NCI-H345 (cell line): ENCODE measurements around the gene RALGPS1.

ENCODE experiments used
- DNase-seq: peaks from one replicate; lab custom pipeline; 2025; lab: John Stamatoyannopoulos, UW

Gene RALGPS1

DNA sequence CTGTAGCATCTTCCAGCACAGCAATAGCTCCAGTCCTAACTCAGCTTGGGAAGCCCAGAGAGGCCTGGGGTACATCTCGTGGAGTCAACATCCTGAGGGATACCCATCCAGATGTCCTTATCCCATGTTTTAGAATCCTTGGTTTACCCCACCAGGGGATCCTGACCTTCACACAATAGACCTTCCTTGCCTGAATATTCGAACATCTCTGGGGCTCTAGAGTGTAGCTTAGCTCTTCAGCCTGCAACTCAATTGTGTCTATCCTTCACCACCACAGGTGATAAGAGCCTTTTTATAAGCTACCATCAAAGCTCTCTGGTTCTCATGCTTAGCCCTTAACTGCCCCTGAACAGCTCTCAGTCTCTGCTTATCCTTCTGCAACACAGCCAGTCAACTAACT, 7.5 kb upstream of the RALGPS1 start:
- no peak for DNase-seq

DNA sequence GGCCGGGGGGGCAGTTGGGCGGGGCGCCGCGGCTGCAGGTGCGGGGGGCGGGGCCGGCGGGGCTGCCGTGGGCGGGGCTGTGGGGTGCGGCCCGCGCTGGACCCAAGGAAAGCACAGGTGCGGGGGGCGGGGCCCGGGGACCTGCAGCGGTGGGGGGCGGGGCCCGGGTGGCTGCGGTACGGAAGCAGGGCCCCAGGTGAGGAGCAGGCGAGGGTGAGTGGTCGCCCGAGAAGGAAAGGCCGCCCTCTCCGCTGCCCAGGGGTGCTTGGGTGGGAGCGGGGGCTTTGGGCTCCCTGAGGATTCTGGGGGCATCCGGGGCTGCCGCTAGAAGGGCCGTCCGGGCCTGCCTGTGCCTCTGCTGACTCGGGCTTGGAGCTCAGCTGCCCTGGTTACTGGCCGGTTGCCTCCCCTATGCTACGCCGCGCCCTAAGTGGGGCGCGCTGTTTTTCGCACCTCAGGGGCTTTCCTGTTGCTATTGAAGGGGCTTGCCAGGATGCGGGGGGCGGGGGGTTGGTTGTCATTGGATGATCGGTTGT, 767 bp downstream of the RALGPS1 start:
- DNase-seq = peak; percentile 88

DNA sequence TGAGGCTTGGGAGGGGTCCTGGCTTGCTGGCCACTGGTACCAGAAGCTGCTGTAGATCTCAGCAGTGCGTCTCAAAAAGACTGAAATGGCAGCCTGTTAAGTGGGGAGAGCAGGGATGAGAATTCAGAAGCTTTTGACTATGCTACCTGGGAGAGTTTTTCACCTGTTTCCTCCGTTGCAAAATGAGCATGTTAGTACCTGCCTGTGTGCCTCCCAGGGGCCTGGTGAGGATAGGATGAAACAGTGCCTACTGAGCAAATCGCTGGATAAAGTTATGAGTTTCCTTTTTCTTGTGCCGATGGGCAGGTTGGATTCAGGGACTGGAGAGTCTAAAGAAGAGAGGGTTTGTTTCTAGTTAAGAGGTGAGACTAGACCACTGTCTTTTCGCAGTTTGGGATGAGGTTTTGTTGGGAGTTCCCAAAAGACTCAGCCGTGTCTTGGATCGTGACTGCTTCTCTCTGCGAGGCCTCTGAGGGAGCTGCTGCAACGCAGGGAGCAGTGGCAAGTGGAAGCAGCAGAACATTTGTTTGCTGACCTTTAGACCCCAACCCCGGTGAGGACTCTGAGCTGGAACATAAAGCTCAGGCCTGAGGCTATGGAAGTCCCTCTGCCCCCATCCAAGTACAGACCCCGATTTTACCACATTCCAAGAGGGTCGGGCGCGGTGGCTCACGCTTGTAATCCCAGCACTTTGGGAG, 1.4 kb downstream of the RALGPS1 start:
- peak; percentile 30 for DNase-seq

- no peak for DNase-seq
Observed at GRCh38 chr9:126916909-126917308, 2.3 kb downstream of the RALGPS1 start.

DNA sequence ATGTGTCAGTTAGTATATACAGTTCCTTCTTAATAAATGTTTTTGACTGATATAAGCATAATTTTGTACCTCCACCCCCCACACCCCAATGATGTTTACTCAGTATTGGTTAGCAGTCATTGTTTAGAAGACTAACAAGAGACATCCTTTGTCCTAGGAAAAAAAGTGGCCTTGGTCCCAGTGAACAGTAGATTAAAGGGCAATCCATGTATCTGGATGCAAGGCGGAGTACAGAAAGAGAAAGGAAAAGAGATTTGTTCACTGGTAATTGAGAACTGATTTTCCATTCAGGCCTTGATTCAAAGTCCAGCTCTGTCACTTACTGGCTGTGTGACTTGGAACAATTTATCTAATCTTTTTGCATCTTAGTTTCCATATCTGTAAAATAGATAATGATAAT, 4.6 kb downstream of the RALGPS1 start:
- no peak for DNase-seq

- DNase-seq = no peak
Observed at GRCh38 chr9:126925876-126926275, 11.3 kb downstream of the RALGPS1 start.

DNA sequence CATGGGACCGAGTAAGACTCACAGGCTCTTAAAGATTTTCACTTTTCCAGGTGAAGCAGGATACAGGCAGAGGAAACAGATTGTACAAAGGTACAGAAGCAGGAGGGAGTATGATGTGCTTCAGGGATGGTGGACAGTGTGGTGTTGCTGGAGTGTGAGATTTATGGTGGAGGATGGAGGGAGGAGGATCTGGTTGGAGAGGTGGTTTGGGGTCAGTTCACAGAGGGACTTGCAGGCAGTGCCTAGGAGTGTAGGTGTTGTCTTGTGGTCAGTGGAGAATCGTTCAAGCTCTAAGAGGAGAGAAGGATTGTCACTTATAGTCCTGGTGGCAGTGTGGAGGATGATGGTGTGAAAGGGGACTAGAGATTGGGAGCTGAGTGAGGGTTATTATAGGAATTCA, 11.8 kb downstream of the RALGPS1 start:
- no peak for DNase-seq

- DNase-seq = peak; percentile 78
Observed at GRCh38 chr9:126927419-126927818, 12.8 kb downstream of the RALGPS1 start.

GRCh38 chr9:126932871-126933321, 18.3 kb downstream of the RALGPS1 start:
- no peak for DNase-seq

DNA sequence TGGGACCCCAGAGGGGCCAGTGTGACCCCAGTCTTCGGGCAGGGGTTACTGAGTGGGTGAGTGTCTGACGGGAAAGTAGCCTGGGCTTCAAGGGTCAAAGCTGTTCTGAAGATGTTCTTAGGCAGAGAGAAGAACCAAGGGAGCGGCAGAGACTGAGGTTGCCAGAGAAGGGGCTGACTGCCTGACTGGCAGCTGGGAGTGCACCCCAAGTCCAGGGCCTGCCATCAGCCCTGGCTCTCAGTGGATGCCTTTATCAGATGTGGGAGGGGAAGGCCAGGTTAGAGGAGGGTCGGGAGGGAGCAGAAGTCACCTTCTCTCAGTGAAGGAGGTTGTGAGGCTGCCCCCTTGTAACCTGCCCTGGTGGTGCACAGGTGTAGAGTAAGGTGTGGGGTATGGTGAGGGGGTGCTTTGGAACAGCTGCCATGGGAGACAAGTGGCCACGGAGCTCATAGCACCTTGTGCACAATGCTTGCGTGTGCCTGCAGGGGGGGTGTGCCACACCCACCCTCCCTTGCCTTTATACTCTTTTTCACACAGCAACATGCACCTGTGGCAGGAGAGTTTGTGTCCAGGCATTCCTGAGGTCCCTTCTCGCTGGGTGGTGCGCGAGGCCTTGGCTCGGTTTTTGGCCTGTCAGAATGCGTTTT, 18.9 kb downstream of the RALGPS1 start:
- DNase-seq = no peak

DNA sequence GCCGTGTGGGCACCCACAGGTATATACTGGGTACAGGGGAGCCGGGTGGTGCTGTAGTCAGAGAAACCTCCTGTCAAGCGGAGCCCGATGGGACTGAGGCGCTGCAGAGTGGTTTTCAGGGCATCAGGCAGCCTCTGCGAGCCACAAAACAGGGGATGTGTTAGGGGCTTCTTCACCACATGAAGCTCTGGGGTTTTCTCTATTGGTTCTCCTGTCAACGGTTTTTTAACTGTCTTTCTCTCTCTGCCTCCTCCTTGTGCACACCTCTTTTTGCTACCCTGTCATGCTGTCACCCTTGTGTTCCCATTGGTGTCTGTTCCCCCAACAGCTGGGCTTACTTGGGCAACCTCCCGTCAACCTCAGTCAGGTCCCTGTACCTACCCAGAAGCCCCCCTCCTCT, 19.9 kb downstream of the RALGPS1 start:
- no peak for DNase-seq

GRCh38 chr9:126935630-126936029, 21.0 kb downstream of the RALGPS1 start:
- DNase-seq = no peak

DNA sequence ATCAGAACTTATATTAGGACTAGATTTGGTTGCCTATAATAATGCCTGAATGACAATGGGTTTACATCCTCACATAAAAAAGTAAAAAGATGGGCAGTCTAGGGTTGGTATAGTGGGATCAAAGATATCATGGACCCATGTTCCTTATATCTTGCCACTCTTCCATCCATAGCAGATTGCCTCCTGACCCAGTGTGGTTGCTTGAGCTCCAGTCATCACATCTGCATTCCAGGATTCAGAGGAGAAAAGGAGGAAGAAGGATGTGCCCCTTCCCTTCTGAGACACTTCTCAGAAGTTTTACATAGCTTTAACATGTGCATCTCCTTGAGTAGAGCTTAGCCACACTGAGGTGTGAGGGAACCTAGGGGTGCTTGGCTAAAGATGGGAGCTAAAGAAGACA, 22.9 kb downstream of the RALGPS1 start:
- no peak for DNase-seq

GRCh38 chr9:126938327-126938726, 23.7 kb downstream of the RALGPS1 start:
- no peak for DNase-seq

- no peak for DNase-seq
Observed at GRCh38 chr9:126939821-126940221, 25.2 kb downstream of the RALGPS1 start.

DNA sequence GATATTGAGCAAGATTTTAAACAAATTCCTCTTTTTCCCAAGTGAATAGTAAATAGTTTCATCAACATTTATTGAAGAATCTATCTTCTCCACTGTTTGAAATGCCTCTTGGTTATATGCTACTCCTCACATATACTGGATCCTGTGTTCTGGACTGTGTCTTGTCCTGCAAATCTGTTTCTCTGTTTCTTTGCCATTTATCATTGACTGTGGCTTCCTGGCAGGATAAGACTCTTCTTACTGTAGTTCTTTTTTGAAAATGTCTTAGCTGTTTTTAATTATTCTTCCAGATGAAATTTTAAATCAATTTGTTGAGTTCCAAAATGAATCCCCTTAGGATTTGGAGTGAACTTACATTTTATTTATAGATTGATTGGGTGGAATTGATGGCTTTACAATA, 27.8 kb downstream of the RALGPS1 start:
- no peak for DNase-seq

DNA sequence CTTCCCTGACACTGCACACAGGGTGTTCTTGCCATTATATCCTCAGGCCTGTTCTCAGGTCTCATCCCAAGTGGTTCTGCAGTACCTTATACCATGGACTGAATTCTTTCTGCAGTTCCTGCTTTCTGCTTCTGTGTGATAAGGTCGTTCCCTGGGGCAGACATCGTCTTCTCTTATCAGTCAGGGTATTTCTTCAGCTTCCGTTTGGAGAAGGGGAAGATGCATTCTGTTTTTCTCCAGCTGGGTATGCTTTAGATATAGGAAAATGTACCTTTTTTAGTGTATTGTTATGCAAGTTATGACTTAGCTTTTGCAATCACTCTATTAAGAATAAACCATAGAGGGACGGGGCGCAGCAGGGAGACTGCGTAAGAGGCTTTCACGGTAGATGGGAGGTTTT, 31.1 kb downstream of the RALGPS1 start:
- no peak for DNase-seq

DNA sequence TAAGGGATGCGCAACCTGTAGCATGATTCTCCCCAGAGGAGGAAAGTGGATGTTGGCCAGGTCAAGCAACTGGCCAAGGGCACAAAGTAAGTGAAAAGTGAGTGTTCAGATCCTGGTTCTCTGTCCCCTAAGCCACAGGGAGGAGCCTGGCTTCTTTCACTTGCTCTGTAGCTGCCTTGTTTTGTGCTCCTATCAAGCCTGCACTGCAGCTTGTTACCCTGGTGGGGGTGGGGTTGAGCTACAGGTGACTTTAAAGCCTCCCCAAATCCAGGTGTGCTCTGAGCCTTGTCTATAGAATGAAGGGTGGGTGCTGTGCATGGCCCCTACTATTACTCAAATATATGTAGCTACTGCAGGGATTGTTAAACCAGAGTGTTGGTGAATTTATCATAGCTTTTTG, 32.9 kb downstream of the RALGPS1 start:
- DNase-seq = no peak

DNA sequence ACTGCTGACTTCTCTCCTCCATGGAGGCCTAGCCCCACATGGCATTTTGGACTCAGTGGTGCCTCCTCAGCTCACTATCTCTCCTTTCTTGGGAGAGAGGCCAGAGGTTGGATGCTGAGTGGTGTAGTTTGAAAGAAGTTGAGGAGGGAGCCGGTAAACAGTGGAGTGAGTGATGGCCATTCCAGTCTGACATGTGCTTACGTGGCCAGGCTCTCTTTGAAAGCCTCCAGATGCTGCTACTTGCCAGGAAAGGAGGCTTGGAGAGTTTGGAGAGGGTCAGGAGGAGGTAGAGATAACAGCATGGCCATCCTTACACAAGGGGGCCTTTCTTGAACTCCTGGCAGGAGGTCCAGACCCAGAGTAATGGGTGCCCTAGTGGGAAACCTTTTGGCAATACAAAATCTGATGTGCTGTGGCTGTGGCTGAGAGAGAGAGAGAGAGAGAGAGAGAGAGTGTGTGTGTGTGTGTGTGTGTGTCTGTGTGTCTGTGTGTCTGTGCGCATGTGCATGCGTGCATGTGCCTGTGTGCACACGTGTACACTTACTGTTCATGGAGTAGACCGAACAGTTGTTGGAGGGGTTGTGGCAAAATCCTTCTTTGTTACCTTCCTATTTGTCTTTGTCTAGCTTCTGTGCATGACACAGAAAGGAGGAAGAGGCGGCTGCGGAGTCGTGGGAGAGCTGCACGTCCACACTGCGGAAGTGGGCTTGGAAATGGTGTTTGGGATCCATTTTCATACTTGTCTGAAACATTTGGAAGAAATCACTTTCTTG, 37.8 kb downstream of the RALGPS1 start:
- DNase-seq = no peak

DNA sequence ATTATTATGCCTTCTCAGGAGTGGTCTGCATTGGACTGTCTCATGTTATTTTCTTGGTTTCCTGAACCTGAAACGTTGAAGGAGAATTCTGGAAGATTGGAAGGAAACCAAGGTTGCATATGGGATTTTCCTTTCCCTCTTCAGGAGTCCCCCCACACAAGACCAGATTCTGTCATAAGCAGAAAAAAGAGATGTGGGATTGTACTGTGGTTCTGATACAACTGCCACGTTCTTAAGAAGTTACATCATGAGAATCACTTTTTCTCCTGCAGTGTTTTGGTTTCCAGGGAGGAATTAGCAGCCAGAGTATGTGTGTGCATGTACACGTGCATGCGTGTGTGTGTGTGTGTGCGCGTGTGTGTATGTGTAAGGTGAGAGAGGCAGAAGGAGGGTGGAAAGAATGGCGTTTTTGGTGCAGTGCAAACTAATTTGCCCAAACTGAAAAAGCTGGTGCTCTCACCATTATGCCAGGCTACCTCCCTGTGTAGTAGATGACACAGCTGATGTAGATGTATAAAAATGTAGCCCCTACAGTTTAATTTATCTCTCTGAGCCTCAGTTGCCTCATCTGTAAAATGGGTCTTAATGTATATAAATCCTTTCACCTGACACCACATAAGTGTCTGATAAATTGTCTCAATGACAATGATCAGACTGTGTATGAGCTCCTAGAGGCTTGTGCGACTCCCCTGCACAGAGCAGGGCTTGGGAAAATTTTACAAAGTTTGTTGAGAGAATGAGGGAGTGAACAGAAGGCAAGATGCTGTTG, 38.6 kb downstream of the RALGPS1 start:
- no peak for DNase-seq

- DNase-seq = no peak
Observed at GRCh38 chr9:126955811-126956210, 41.2 kb downstream of the RALGPS1 start.
